ENCODE measurements around the gene ATXN10.

DNA sequence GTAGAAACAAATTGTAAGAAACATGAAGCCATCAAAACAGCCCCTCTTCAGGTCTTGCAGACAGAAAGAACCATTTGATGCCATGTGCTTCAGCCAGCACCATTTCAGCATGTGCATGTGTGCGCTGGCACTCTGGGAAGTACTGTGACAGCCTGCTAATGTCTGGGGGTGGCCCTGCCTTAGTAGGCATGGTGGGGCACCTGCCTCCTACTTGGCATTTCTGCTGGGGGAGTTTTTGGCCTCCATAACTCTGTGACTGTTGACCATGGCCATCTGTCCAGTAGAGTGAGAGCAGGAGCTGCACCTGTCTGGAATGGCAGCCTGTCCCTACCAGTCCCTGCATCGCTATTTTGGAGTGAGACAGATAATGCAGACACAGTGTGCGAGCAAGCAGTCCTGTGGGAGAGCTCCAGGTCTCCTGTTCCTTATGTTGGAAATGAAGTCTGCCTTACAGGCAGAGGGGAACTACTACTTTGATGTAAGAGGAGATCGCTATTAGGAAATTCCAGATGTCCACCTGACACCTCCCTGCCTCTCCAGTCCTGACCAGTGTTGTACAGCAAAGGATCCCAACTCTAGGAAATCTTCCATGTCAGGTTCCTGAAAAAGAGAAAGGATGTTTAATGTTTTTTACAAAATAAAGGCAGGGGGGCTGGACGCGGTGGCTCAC, 102.5 kb downstream of the ATXN10 start:
- TF ChIP-seq POLR2A (IDR thresholded peaks at IDR 0.05; ENCODE audit: borderline replicate concordance, extremely low read depth, insufficient read depth, insufficient read length), result no peak
- TF ChIP-seq, protein P1, sequence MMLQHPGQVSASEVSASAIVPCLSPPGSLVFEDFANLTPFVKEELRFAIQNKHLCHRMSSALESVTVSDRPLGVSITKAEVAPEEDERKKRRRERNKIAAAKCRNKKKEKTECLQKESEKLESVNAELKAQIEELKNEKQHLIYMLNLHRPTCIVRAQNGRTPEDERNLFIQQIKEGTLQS (IDR thresholded peaks at IDR 0.05), result no peak
- TF ChIP-seq, protein P2, sequence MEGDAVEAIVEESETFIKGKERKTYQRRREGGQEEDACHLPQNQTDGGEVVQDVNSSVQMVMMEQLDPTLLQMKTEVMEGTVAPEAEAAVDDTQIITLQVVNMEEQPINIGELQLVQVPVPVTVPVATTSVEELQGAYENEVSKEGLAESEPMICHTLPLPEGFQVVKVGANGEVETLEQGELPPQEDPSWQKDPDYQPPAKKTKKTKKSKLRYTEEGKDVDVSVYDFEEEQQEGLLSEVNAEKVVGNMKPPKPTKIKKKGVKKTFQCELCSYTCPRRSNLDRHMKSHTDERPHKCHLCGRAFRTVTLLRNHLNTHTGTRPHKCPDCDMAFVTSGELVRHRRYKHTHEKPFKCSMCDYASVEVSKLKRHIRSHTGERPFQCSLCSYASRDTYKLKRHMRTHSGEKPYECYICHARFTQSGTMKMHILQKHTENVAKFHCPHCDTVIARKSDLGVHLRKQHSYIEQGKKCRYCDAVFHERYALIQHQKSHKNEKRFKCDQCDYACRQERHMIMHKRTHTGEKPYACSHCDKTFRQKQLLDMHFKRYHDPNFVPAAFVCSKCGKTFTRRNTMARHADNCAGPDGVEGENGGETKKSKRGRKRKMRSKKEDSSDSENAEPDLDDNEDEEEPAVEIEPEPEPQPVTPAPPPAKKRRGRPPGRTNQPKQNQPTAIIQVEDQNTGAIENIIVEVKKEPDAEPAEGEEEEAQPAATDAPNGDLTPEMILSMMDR (IDR thresholded peaks at IDR 0.05 in 2 of 3, conservative IDR thresholded peaks at IDR 0.05 in 1 of 3; ENCODE audit: borderline replicate concordance in 1 of 3, insufficient read depth in 1 of 3, low read depth in 2 of 3, low read length in 2 of 3), result no peak
- no peak for TF ChIP-seq RAD21 (IDR thresholded peaks at IDR 0.05; ENCODE audit: low read depth)
- TF ChIP-seq EZH2phosphoT487 (IDR thresholded peaks at IDR 0.05; ENCODE audit: borderline replicate concordance), result no peak
- TF ChIP-seq EGR1 (IDR thresholded peaks at IDR 0.05; ENCODE audit: low read depth), result no peak
- no peak for TF ChIP-seq SP1 (IDR thresholded peaks at IDR 0.05; ENCODE audit: low read depth)
- TF ChIP-seq, protein P3, sequence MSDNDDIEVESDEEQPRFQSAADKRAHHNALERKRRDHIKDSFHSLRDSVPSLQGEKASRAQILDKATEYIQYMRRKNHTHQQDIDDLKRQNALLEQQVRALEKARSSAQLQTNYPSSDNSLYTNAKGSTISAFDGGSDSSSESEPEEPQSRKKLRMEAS (IDR thresholded peaks at IDR 0.05), result no peak
